Measurements from ENCODE around the gene LRP1B. TPM values are rescaled to one million over a fixed set of nuclear protein-coding genes. Genes with fewer than 3 reads are reported as not detected.

The LRP1B gene
- polyA plus RNA-seq, 2 of the 4 experiments (the other 2 are of a cell fraction): 0.03 TPM; not detected in 1

GRCh38 chr2:141959016-141959415, 171.8 kb downstream of the LRP1B start:
- no peak for TF ChIP-seq CHD2 (IDR thresholded peaks at IDR 0.05; ENCODE audit: low read length, partially characterized antibody)
- TF ChIP-seq KDM5A (IDR thresholded peaks at IDR 0.05): no peak
- no peak for TF ChIP-seq NPAS2 (CRISPR knock-in tag; IDR thresholded peaks at IDR 0.05; ENCODE audit: borderline replicate concordance)
- TF ChIP-seq RARB (CRISPR knock-in tag; IDR thresholded peaks at IDR 0.05): no peak
- no peak for TF ChIP-seq CHD4 (IDR thresholded peaks at IDR 0.05; ENCODE audit: borderline replicate concordance)
- TF ChIP-seq RNF2 (IDR thresholded peaks at IDR 0.05; ENCODE audit: borderline replicate concordance, low read depth): no peak
- TF ChIP-seq PBX3 (IDR thresholded peaks at IDR 0.05): no peak
- TF ChIP-seq ZSCAN20 (CRISPR knock-in tag; IDR thresholded peaks at IDR 0.05): no peak
- no peak for TF ChIP-seq HOXB13 (CRISPR knock-in tag; IDR thresholded peaks at IDR 0.05; ENCODE audit: low read depth)
- no peak for TF ChIP-seq MAFK (IDR thresholded peaks at IDR 0.05; ENCODE audit: partially characterized antibody)
- TF ChIP-seq BCL3 (IDR thresholded peaks at IDR 0.05): no peak
- TF ChIP-seq CBX2 (IDR thresholded peaks at IDR 0.05; ENCODE audit: borderline replicate concordance, low read depth): no peak
- no peak for TF ChIP-seq NFE2L2 (conservative IDR thresholded peaks at IDR 0.05; ENCODE audit: low read length)
- no peak for TF ChIP-seq ELK1 (IDR thresholded peaks at IDR 0.05; ENCODE audit: low read depth, low read length)
- TF ChIP-seq GATA3 (IDR thresholded peaks at IDR 0.05; ENCODE audit: borderline replicate concordance): no peak
- TF ChIP-seq CBX8 (IDR thresholded peaks at IDR 0.05): no peak
- TF ChIP-seq TP53 (CRISPR knock-in tag; IDR thresholded peaks at IDR 0.05): no peak
- no peak for TF ChIP-seq CTCF (IDR thresholded peaks at IDR 0.05)
- TF ChIP-seq HMGXB4 (CRISPR knock-in tag; IDR thresholded peaks at IDR 0.05; ENCODE audit: borderline replicate concordance): no peak
- H3K4me1 ChIP-seq: no peaks in the 10 kb centered on the region
- FAIRE-seq: no peak
- CTCF ChIA-PET: no interaction called here
- no peak overlapping the region for H3K4me3 ChIP-seq
- H3K4me2 ChIP-seq: no peak overlapping the region
- no peak for ATAC-seq
- POLR2A ChIA-PET: no interaction called here
- H3K9me3 ChIP-seq: no peaks in the 10 kb centered on the region
- H3K27ac ChIP-seq: no peak overlapping the region
- DNase-seq (ENCODE audit: low read depth in 1 of 2, low spot score in 1 of 2): no peak

GRCh38 chr2:141957827-141958450, 172.9 kb downstream of the LRP1B start:
- Histone ChIP-seq H3K4me2 (no peak overlapping the region), H3K27ac (no peak overlapping the region), H3K4me1 (no peaks in the 10 kb centered on the region), H3K4me3 (no peak overlapping the region), H3K9me3 (no peaks in the 10 kb centered on the region)
- ChIA-PET POLR2A (no interaction called here), CTCF (no interaction called here)
- WGBS (ENCODE audit: missing lambda C conversion rate): 86% methylated on average over 1 of the region's 1 CpG
- ATAC-seq (no peak), FAIRE-seq (no peak), DNase-seq (ENCODE audit: low read depth in 1 of 2, low spot score in 1 of 2) (no peak)
- TF ChIP-seq E2F6 (IDR thresholded peaks at IDR 0.05; ENCODE audit: borderline replicate concordance, low read depth) (no peak), RNF2 (IDR thresholded peaks at IDR 0.05; ENCODE audit: borderline replicate concordance, low read depth) (no peak), RARB (CRISPR knock-in tag; IDR thresholded peaks at IDR 0.05) (no peak), PHF8 (IDR thresholded peaks at IDR 0.05; ENCODE audit: borderline replicate concordance, low read depth) (no peak), REST (IDR thresholded peaks at IDR 0.05) (no peak), JUNB (IDR thresholded peaks at IDR 0.05) (no peak), ESRRA (IDR thresholded peaks at IDR 0.05; ENCODE audit: borderline replicate concordance, low read length) (no peak), CBX8 (IDR thresholded peaks at IDR 0.05) (no peak), JUN (IDR thresholded peaks at IDR 0.05) (no peak), FOSL2 (IDR thresholded peaks at IDR 0.05) (no peak), FOSL2 (CRISPR knock-in tag; IDR thresholded peaks at IDR 0.05) (no peak)

Measured in A549 (cell line).